H1 (cell line): Measurements from ENCODE around the gene PCDHA1. TPM values are rescaled to one million over a fixed set of nuclear protein-coding genes. Genes with fewer than 3 reads are reported as not detected.

Experiments
- CTCF ChIA-PET: fragments of 300-600 bp; sonication (Branson Sonifier 250); formaldehyde crosslinking; loops from one replicate; lab custom pipeline; 2021; ENCODE audit not compliant: partially characterized antibody; lab: Charles Lee
- POLR2A ChIA-PET: fragments of 300-600 bp; sonication (Branson Sonifier 250); formaldehyde crosslinking; loops from one replicate; lab custom pipeline; 2021; ENCODE audit warnings: inconsistent platforms; ENCODE audit not compliant: partially characterized antibody; lab: Charles Lee
- DNase-seq, 2 experiments: peaks; one replicate each; pipeline versions ENCODE4 v3.0.0 to v3.0.0-alpha.2; 2010 to 2022; ENCODE audit warnings: low spot score in 2 of 2, low read depth in 1 of 2, mixed read lengths in 1 of 2
- FAIRE-seq: peaks from 2 replicates; lab custom pipeline; 2011; peaks lifted over from hg19 to GRCh38; lab: Jason Lieb, UNC
- H2AFZ ChIP-seq: 2 replicates; pipeline ENCODE4 v1.8.1; 2012; ENCODE audit warnings: low read length, inconsistent platforms
- H2AK5ac ChIP-seq: 2 replicates; pipeline ENCODE4 v1.6.1; 2013; ENCODE audit warnings: low read depth, low read length
- H2BK120ac ChIP-seq: replicated peaks from 2 replicates; pipeline ENCODE3; 2013; ENCODE audit warnings: low read depth, low read length, inconsistent platforms
- H2BK12ac ChIP-seq: 2 replicates; pipeline ENCODE4 v1.6.1; 2013; ENCODE audit warnings: low read depth, low read length
- H2BK15ac ChIP-seq: 2 replicates; pipeline ENCODE4 v1.6.1; 2013; ENCODE audit warnings: low read length
- H2BK20ac ChIP-seq: 2 replicates; pipeline ENCODE4 v1.6.1; 2013; ENCODE audit warnings: low read length
- H2BK5ac ChIP-seq: 2 replicates; pipeline ENCODE4 v1.6.1; 2013; ENCODE audit warnings: low read depth, low read length
- H3K14ac ChIP-seq: 2 replicates; pipeline ENCODE4 v1.6.1; 2013; ENCODE audit warnings: inconsistent platforms; ENCODE audit not compliant: insufficient read length
- H3K18ac ChIP-seq: 2 replicates; pipeline ENCODE4 v1.6.1; 2013; ENCODE audit warnings: low read length; ENCODE audit errors: extremely low read depth
- H3K23ac ChIP-seq: 2 replicates; pipeline ENCODE4 v1.6.1; 2013; ENCODE audit warnings: inconsistent platforms; ENCODE audit not compliant: insufficient read length
- H3K23me2 ChIP-seq: 2 replicates; pipeline ENCODE4 v1.6.1; 2013; ENCODE audit warnings: low read depth, low read length
- H3K27ac ChIP-seq: 2 replicates; pipeline ENCODE4 v1.6.1; 2011; ENCODE audit warnings: low read depth, low read length, inconsistent platforms
- H3K27me3 ChIP-seq, 4 experiments: replicated peaks in 1 of 4; 1 replicate in 1 of 4; 2 replicates in 3 of 4; pipeline versions ENCODE4 v1.6.1 to v1.8.1; 2011 to 2013; ENCODE audit warnings: low read length in 3 of 4, mild to moderate bottlenecking in 3 of 4, inconsistent platforms in 2 of 4, mixed read lengths in 2 of 4, moderate library complexity in 1 of 4; ENCODE audit not compliant: control insufficient read depth in 3 of 4, insufficient read depth in 3 of 4; ENCODE audit errors: extremely low read depth in 1 of 4
- H3K36me3 ChIP-seq, 4 experiments: 2 replicates each; pipeline versions ENCODE4 v1.6.1 to v1.8.1; 2011 to 2013; ENCODE audit warnings: mild to moderate bottlenecking in 4 of 4, low read length in 3 of 4, moderate library complexity in 2 of 4, control low read depth in 1 of 4, inconsistent platforms in 1 of 4; ENCODE audit not compliant: insufficient read depth in 4 of 4, control insufficient read depth in 2 of 4
- H3K4ac ChIP-seq: replicated peaks from 2 replicates; pipeline ENCODE3; 2013; ENCODE audit warnings: low read length, low read depth, mixed read lengths, inconsistent platforms; ENCODE audit not compliant: insufficient read length
- H3K4me1 ChIP-seq, 4 experiments: replicated peaks in 1 of 4; 1 replicate in 1 of 4; 2 replicates in 3 of 4; pipeline versions ENCODE4 v1.6.1 to v1.8.1; 2011 to 2013; ENCODE audit warnings: low read length in 3 of 4, inconsistent platforms in 2 of 4, mixed read lengths in 1 of 4; ENCODE audit not compliant: insufficient read depth in 4 of 4, control insufficient read depth in 3 of 4
- H3K4me2 ChIP-seq, 2 experiments: 2 replicates each; pipeline versions ENCODE4 v1.6.1 to v1.8.1; 2011 to 2013; ENCODE audit warnings: low read depth in 2 of 2, low read length in 2 of 2, control low read depth in 1 of 2, inconsistent platforms in 1 of 2, mild to moderate bottlenecking in 1 of 2; ENCODE audit not compliant: insufficient read depth in 1 of 2
- H3K4me3 ChIP-seq, 4 experiments: fragments of 200-600, 300-600 bp in 1 of 4; sonication (generic), shearing (Covaris generic), sonication (Bioruptor Twin) in 1 of 4; 2 replicates each; pipeline versions ENCODE4 v1.5.1 to v1.8.1; 2011 to 2016; ENCODE audit warnings: low read length in 4 of 4, low read depth in 3 of 4, control low read depth in 2 of 4, inconsistent platforms in 2 of 4, mild to moderate bottlenecking in 2 of 4, mixed read lengths in 1 of 4, moderate library complexity in 1 of 4; ENCODE audit not compliant: insufficient read depth in 2 of 4; ENCODE audit errors: extremely low read depth in 1 of 4
- H3K56ac ChIP-seq: replicated peaks from 2 replicates; pipeline ENCODE3; 2013; ENCODE audit warnings: low read depth, mild to moderate bottlenecking, mixed read lengths, low read length, inconsistent platforms; ENCODE audit not compliant: insufficient read length
- H3K79me1 ChIP-seq: 2 replicates; pipeline ENCODE4 v1.6.1; 2013; ENCODE audit warnings: low read depth, low read length, control low read depth
- H3K79me2 ChIP-seq, 2 experiments: 2 replicates each; pipeline versions ENCODE4 v1.6.1 to v1.8.1; 2012 to 2013; ENCODE audit warnings: low read length in 2 of 2, mild to moderate bottlenecking in 2 of 2, inconsistent platforms in 1 of 2; ENCODE audit not compliant: insufficient read depth in 2 of 2, control insufficient read depth in 1 of 2
- H3K9ac ChIP-seq, 4 experiments: replicated peaks in 1 of 4; 1 replicate in 1 of 4; 2 replicates in 3 of 4; pipeline versions ENCODE4 v1.6.1 to v1.8.1; 2011 to 2013; ENCODE audit warnings: low read depth in 3 of 4, low read length in 3 of 4, control low read depth in 2 of 4, mild to moderate bottlenecking in 2 of 4, moderate library complexity in 2 of 4, inconsistent platforms in 1 of 4; ENCODE audit errors: extremely low read depth in 1 of 4
- H3K9me3 ChIP-seq, 2 experiments: 2 replicates each; pipeline versions ENCODE4 v1.6.1 to v1.8.1; 2012 to 2013; ENCODE audit warnings: mild to moderate bottlenecking in 2 of 2, moderate library complexity in 2 of 2, control low read depth in 1 of 2, inconsistent platforms in 1 of 2, low read depth in 1 of 2, low read length in 1 of 2, mixed read lengths in 1 of 2; ENCODE audit not compliant: insufficient read depth in 2 of 2
- H4K20me1 ChIP-seq, 2 experiments: replicated peaks in 1 of 2; 2 replicates each; pipeline versions ENCODE3 to v1.8.1; 2011 to 2013; ENCODE audit warnings: inconsistent platforms in 2 of 2, low read length in 2 of 2, mild to moderate bottlenecking in 1 of 2; ENCODE audit not compliant: insufficient read depth in 2 of 2, control insufficient read depth in 1 of 2
- H4K5ac ChIP-seq: 2 replicates; pipeline ENCODE4 v1.6.1; 2013; ENCODE audit warnings: low read length, low read depth, mixed read lengths, inconsistent platforms; ENCODE audit not compliant: insufficient read length
- H4K8ac ChIP-seq: 2 replicates; pipeline ENCODE4 v1.8.0; 2013; ENCODE audit warnings: mild to moderate bottlenecking, moderate library complexity, low read length, inconsistent platforms; ENCODE audit not compliant: insufficient read depth; ENCODE audit errors: extremely low read depth
- H4K91ac ChIP-seq: replicated peaks from 2 replicates; pipeline ENCODE3; 2013; ENCODE audit warnings: low read length, mixed read lengths, inconsistent platforms; ENCODE audit not compliant: insufficient read length
- JUND ChIP-seq: IDR thresholded peaks from 2 replicates; pipeline ENCODE4 v1.6.1; 2011; ENCODE audit warnings: mild to moderate bottlenecking, improper control_type of control experiment, low read length
- RAD21 ChIP-seq, 2 experiments: IDR thresholded peaks in 1 of 2; conservative IDR thresholded peaks in 1 of 2; 2 replicates each; pipeline ENCODE4 v1.6.1; 2011; ENCODE audit warnings: low read depth in 2 of 2, low read length in 2 of 2, improper control_type of control experiment in 1 of 2, inconsistent platforms in 1 of 2, mild to moderate bottlenecking in 1 of 2, moderate library complexity in 1 of 2
- TBP ChIP-seq: IDR thresholded peaks from 2 replicates; pipeline ENCODE4 v1.6.1; 2011; ENCODE audit warnings: low read depth, low read length, improper control_type of control experiment
- WGBS, 2 experiments: shearing (Covaris generic) in 1 of 2; methylation state at CpG; one replicate each; pipeline versions ENCODE4 v1.1.6 to v1.1.7; 2013 to 2015; ENCODE audit warnings: low lambda C conversion rate in 2 of 2, mixed read lengths in 2 of 2, inconsistent platforms in 1 of 2, low coverage in 1 of 2, missing lambda C conversion rate in 1 of 2; ENCODE audit not compliant: insufficient replicate concordance in 2 of 2, insufficient coverage in 1 of 2, insufficient read length in 1 of 2; ENCODE audit errors: extremely low coverage in 1 of 2, missing lambda C conversion rate in 1 of 2; 5-methylcytosine and 5-hydroxymethylcytosine counted together
- polyA plus RNA-seq, 7 experiments: library from polyadenylated mRNA; depleted of rRNA in 3 of 7; stranded (reverse) in 5 of 7; unstranded in 2 of 7; fragments of >200 nt in 5 of 7; fragments of 200-250 nt in 2 of 7; gene quantifications; 1 replicate in 5 of 7; 2 replicates in 1 of 7; 4 replicates in 1 of 7; pipeline versions ENCODE4 v1.2.1 to v1.2.3, GENCODE V29; 2011 to 2013; ENCODE audit warnings: missing spikeins in 2 of 7, mixed read lengths in 2 of 7
- total RNA-seq: library from RNA; stranded (reverse); fragmentation: NEBNext Ultra II Directional; extraction: Animal tissue kit (Norgen Biotek cat#: 25700); gene quantifications from 2 replicates; pipeline ENCODE4 v1.2.1, GENCODE V29; 2021
- TF ChIP-seq, protein P1 (sequence below), 3 experiments: IDR thresholded peaks; 1 replicate in 2 of 3; 2 replicates in 1 of 3; pipeline versions ENCODE4 v1.5.1 to v1.6.1; 2011; ENCODE audit warnings: low read length in 3 of 3, mild to moderate bottlenecking in 3 of 3, inconsistent platforms in 2 of 3, low read depth in 1 of 3, moderate library complexity in 1 of 3; ENCODE audit not compliant: insufficient read depth in 1 of 3; ENCODE audit errors: control extremely low read depth in 1 of 3

PCDHA1 gene
- total and polyA plus RNA-seq, 2 of the 8 experiments (the other 6 are each of a cell fraction or from before 2014, with no cell fraction given), result 0.23 to 0.50 TPM

DNA sequence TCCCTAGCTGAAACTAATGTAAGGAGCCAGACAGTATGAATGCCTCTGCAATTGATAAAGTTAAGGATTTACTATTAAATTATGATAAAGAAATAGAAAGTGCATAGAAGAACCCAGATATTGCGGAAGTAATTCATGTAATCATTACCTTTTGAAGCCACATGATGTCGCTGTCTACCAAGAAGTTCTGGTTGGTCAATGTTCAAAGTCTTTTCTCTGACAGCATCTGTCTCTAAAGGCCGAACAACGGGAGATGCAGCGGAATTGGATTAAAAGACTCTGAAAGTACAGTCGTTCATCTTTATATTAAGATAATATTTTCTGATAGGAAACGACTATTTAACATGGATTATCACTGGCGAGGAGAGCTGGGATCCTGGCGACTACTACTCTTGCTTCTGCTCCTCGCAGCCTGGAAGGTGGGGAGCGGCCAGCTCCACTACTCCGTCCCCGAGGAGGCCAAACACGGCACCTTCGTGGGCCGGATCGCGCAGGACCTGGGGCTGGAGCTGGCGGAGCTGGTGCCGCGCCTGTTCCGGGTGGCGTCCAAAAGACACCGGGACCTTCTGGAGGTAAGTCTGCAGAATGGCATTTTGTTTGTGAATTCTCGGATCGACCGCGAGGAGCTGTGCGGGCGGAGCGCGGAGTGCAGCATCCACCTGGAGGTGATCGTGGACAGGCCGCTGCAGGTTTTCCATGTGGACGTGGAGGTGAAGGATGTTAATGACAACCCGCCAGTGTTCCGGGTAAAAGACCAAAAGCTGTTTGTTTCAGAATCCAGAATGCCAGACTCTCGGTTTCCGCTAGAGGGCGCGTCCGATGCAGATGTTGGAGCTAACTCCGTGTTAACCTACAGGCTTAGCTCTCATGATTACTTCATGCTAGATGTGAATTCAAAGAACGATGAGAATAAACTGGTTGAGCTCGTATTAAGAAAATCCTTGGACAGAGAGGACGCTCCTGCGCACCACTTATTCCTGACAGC lies 55.3 kb downstream of the PCDHA1 start, which contains the start of gene PCDHA8:
Gene PCDHA8 (plus strand): TSS at position 210 of the 985 bp plus-strand sequence. CDS start 135 bp downstream, at position 345.
- Histone ChIP-seq H3K4me2 (peak within 1 kb of the TSS in 1 of 2 experiments; percentile 43; a peak in 1 of 4 replicates), H3K27ac (no peak within 1 kb of the TSS), H3K27me3 (no peaks in the 10 kb centered on the region), H4K5ac (no peak within 1 kb of the TSS), H2BK15ac (no peak within 1 kb of the TSS), H3K9me3 (peaks cover 0 to 2% of the 10 kb centered on the region in 2 experiments; a peak in 1 of 4 replicates), H3K4me1 (no peaks in the 10 kb centered on the region), H3K79me1 (no peaks in the 10 kb centered on the region), H4K8ac (no peak within 1 kb of the TSS), H2BK5ac (no peak within 1 kb of the TSS), H3K14ac (no peak within 1 kb of the TSS), H3K9ac (no peak within 1 kb of the TSS), H3K18ac (no peak within 1 kb of the TSS), H3K23me2 (no peaks in the 10 kb centered on the region), H2BK20ac (no peak within 1 kb of the TSS), H2AFZ (no peak within 1 kb of the TSS), H2BK120ac (no peak within 1 kb of the TSS), H2BK12ac (no peak within 1 kb of the TSS), H2AK5ac (no peak within 1 kb of the TSS), H3K23ac (no peak within 1 kb of the TSS), H3K4me3 (peak within 1 kb of the TSS in 3 of 4 experiments; percentile 29 to 47 (median 29); a peak in 4 of 8 replicates), H3K56ac (no peak within 1 kb of the TSS), H3K36me3 (peaks cover 0 to 3% (median 0%) of the 10 kb centered on the region in 4 experiments; a peak in 3 of 8 replicates), H4K91ac (no peak within 1 kb of the TSS), H3K4ac (no peak within 1 kb of the TSS), H3K79me2 (no peaks in the 10 kb centered on the region), H4K20me1 (no peaks in the 10 kb centered on the region)
- 57% methylated on average over 47 of the region's 47 CpGs; no CpG with 5 or more reads in 1 of the 2 experiments for WGBS, 2 experiments
- DNase-seq, result peak in 1 of 2 experiments; percentile 84
- CTCF ChIA-PET, result interaction anchor here (0.6 to 4.7 kb wide), 52 partner anchors 9 to 382 kb away, joined by 3 to 122 read pairs (median 5); partner anchors contain the start of genes PCDHA1, PCDHA10, PCDHA11 and PCDHA12
- FAIRE-seq, result peak; percentile 57
- TF ChIP-seq, protein P1, sequence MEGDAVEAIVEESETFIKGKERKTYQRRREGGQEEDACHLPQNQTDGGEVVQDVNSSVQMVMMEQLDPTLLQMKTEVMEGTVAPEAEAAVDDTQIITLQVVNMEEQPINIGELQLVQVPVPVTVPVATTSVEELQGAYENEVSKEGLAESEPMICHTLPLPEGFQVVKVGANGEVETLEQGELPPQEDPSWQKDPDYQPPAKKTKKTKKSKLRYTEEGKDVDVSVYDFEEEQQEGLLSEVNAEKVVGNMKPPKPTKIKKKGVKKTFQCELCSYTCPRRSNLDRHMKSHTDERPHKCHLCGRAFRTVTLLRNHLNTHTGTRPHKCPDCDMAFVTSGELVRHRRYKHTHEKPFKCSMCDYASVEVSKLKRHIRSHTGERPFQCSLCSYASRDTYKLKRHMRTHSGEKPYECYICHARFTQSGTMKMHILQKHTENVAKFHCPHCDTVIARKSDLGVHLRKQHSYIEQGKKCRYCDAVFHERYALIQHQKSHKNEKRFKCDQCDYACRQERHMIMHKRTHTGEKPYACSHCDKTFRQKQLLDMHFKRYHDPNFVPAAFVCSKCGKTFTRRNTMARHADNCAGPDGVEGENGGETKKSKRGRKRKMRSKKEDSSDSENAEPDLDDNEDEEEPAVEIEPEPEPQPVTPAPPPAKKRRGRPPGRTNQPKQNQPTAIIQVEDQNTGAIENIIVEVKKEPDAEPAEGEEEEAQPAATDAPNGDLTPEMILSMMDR (IDR thresholded peaks at IDR 0.05; ENCODE audit: control extremely low read depth in 1 of 3, insufficient read depth in 1 of 3, low read depth in 1 of 3, low read length in 3 of 3), result peak; percentile 63 to 81 (median 79)
- TF ChIP-seq RAD21 (IDR thresholded peaks at IDR 0.05 in 1 of 2, conservative IDR thresholded peaks at IDR 0.05 in 1 of 2; ENCODE audit: low read depth in 2 of 2, low read length in 2 of 2), result peak; percentile 70 to 76
- TF ChIP-seq JUND, result no peak
- no peak for TF ChIP-seq TBP
- POLR2A ChIA-PET, result interaction anchor here (0.6 to 1.8 kb wide), 6 partner anchors 13 to 199 kb away, joined by 3 to 10 read pairs (median 4); partner anchors contain the start of genes PCDHA10, PCDHA11 and PCDHA6
